ENCODE measurements around the gene CPEB3. TPM values are rescaled to one million over a fixed set of nuclear protein-coding genes. Genes with fewer than 3 reads are reported as not detected.

Gene CPEB3
- total and polyA plus RNA-seq, 4 donors, result 1.1 to 5.1 (median 2.8) TPM

GRCh38 chr10:92164036-92164696, 126.7 kb downstream of the CPEB3 start:
- Histone ChIP-seq H3K9ac (ENCODE audit: insufficient read depth in 1 of 2, low read length in 2 of 2) (no peak overlapping the region), H3K27ac (ENCODE audit: low read depth in 1 of 2, low read length in 1 of 2) (no peak overlapping the region), H3K27me3 (ENCODE audit: control insufficient read depth in 3 of 3, insufficient read depth in 3 of 3, low read length in 2 of 3) (no peaks in the 10 kb centered on the region), H3K36me3 (ENCODE audit: control insufficient read depth in 4 of 4, insufficient read depth in 4 of 4, low read length in 4 of 4) (peaks cover 0 to 7% (median 0%) of the 10 kb centered on the region in 4 donors), H3K4me3 (no peak overlapping the region), H3K9me3 (ENCODE audit: control insufficient read depth in 4 of 4, insufficient read depth in 3 of 4, low read length in 3 of 4) (peaks cover 0 to 9% (median under 1%) of the 10 kb centered on the region in 4 donors), H3K4me1 (ENCODE audit: control insufficient read depth in 5 of 5, insufficient read depth in 5 of 5, low read length in 5 of 5) (peaks cover 0 to 3% (median 0%) of the 10 kb centered on the region in 5 donors)
- no peak for TF ChIP-seq CTCF (IDR thresholded peaks at IDR 0.05; ENCODE audit: control extremely low read depth, extremely low read depth)
- DNase-seq (no peak), ATAC-seq (ENCODE audit: insufficient read depth, low FRiP score) (no peak)
- 86 to 93% methylated on average over 5 of the region's 5 CpGs for WGBS, 2 donors

- H3K9ac ChIP-seq (ENCODE audit: insufficient read depth in 1 of 2, low read length in 2 of 2), result no peak overlapping the region
- no peak for TF ChIP-seq CTCF (IDR thresholded peaks at IDR 0.05; ENCODE audit: control extremely low read depth, extremely low read depth)
- peaks cover 0 to 7% (median 0%) of the 10 kb centered on the region in 4 donors for H3K36me3 ChIP-seq (ENCODE audit: control insufficient read depth in 4 of 4, insufficient read depth in 4 of 4, low read length in 4 of 4)
- no peak overlapping the region for H3K27ac ChIP-seq (ENCODE audit: low read depth in 1 of 2, low read length in 1 of 2)
- no peak overlapping the region for H3K4me3 ChIP-seq
- no peaks in the 10 kb centered on the region for H3K27me3 ChIP-seq (ENCODE audit: control insufficient read depth in 3 of 3, insufficient read depth in 3 of 3, low read length in 2 of 3)
- WGBS, 2 donors, result 95 to 96% methylated on average over 2 of the region's 2 CpGs
- ATAC-seq (ENCODE audit: insufficient read depth, low FRiP score) (no peak), DNase-seq (no peak)
- peaks cover 0 to 3% (median 0%) of the 10 kb centered on the region in 5 donors for H3K4me1 ChIP-seq (ENCODE audit: control insufficient read depth in 5 of 5, insufficient read depth in 5 of 5, low read length in 5 of 5)
- peaks cover 0 to 9% (median under 1%) of the 10 kb centered on the region in 4 donors for H3K9me3 ChIP-seq (ENCODE audit: control insufficient read depth in 4 of 4, insufficient read depth in 3 of 4, low read length in 3 of 4)
Observed at GRCh38 chr10:92162541-92162940, 128.3 kb downstream of the CPEB3 start.

GRCh38 chr10:92156874-92157773, 133.8 kb downstream of the CPEB3 start:
- ATAC-seq (ENCODE audit: insufficient read depth, low FRiP score) (no peak), DNase-seq (peak in 2 of 3 donors; percentile 59 to 62)
- Histone ChIP-seq H3K9me3 (ENCODE audit: control insufficient read depth in 4 of 4, insufficient read depth in 3 of 4, low read length in 3 of 4) (no peaks in the 10 kb centered on the region), H3K27me3 (ENCODE audit: control insufficient read depth in 3 of 3, insufficient read depth in 3 of 3, low read length in 2 of 3) (no peaks in the 10 kb centered on the region), H3K9ac (ENCODE audit: insufficient read depth in 1 of 2, low read length in 2 of 2) (no peak overlapping the region), H3K4me3 (no peak overlapping the region), H3K36me3 (ENCODE audit: control insufficient read depth in 4 of 4, insufficient read depth in 4 of 4, low read length in 4 of 4) (no peaks in the 10 kb centered on the region), H3K27ac (ENCODE audit: low read depth in 1 of 2, low read length in 1 of 2) (no peak overlapping the region), H3K4me1 (ENCODE audit: control insufficient read depth in 5 of 5, insufficient read depth in 5 of 5, low read length in 5 of 5) (peaks cover 0 to 20% (median 10%) of the 10 kb centered on the region in 5 donors)
- 68 to 80% methylated on average over 8 of the region's 8 CpGs for WGBS, 2 donors
- no peak for TF ChIP-seq CTCF (IDR thresholded peaks at IDR 0.05; ENCODE audit: control extremely low read depth, extremely low read depth)
